GM21447 (cell line): Measurements from ENCODE around the gene PRDX2.
A peak's percentile ranks its signal among the peaks of the same experiment; 100 is the strongest.

Source experiments
- ATAC-seq: cut with Tn5 transposase; IDR thresholded peaks from one replicate; pipeline ENCODE4 v1.9.1; 2021; ENCODE audit not compliant: unreplicated experiment

Gene PRDX2

GRCh38 chr19:12792853-12793289 lies 8.7 kb downstream of the PRDX2 start:
- no peak for ATAC-seq

GRCh38 chr19:12792051-12792852 lies 9.3 kb downstream of the PRDX2 start:
- no peak for ATAC-seq

- peak; percentile 27 for ATAC-seq
Measured at GRCh38 chr19:12791345-12792050, 10.1 kb downstream of the PRDX2 start, which contains the start of gene JUNB. Gene JUNB (plus strand): TSS chr19:12791486. CDS start chr19:12791772, 286 bp downstream.

- no peak for ATAC-seq
Measured at GRCh38 chr19:12790628-12791344, 10.8 kb downstream of the PRDX2 start.

- peak; percentile 36 for ATAC-seq
Measured at GRCh38 chr19:12789904-12790619, 11.5 kb downstream of the PRDX2 start.

- no peak for ATAC-seq
Measured at GRCh38 chr19:12789098-12789903, 12.3 kb downstream of the PRDX2 start.

- no peak for ATAC-seq
Measured at GRCh38 chr19:12788682-12789097, 12.9 kb downstream of the PRDX2 start.

- no peak for ATAC-seq
Measured at GRCh38 chr19:12788042-12788681, 13.4 kb downstream of the PRDX2 start.

- ATAC-seq = no peak
Measured at GRCh38 chr19:12787458-12787857, 14.1 kb downstream of the PRDX2 start.

- no peak for ATAC-seq
Measured at GRCh38 chr19:12786952-12787351, 14.6 kb downstream of the PRDX2 start.

GRCh38 chr19:12786141-12786870 lies 15.3 kb downstream of the PRDX2 start:
- no peak for ATAC-seq

GRCh38 chr19:12785431-12786031 lies 16.1 kb downstream of the PRDX2 start:
- no peak for ATAC-seq

GRCh38 chr19:12784871-12785430 lies 16.6 kb downstream of the PRDX2 start:
- no peak for ATAC-seq

- ATAC-seq = no peak
Measured at GRCh38 chr19:12784394-12784870, 17.2 kb downstream of the PRDX2 start.

GRCh38 chr19:12783849-12784393 lies 17.7 kb downstream of the PRDX2 start:
- ATAC-seq = no peak

- no peak for ATAC-seq
Measured at GRCh38 chr19:12783291-12783848, 18.2 kb downstream of the PRDX2 start.
